Upper lobe of left lung (tissue), 4 donors: ENCODE results near the gene CRLF2.

Experiments used
- POLR2A ChIP-seq, 4 donors: fragments of 450-650 bp; IDR thresholded peaks; one replicate each; pipeline ENCODE4 v1.5.1; 2016 to 2017; ENCODE audit warnings: antibody characterized with exemption in 4 of 4, mild to moderate bottlenecking in 2 of 4
- POLR2AphosphoS5 ChIP-seq, 2 donors: sonication (generic); formaldehyde crosslinking; IDR thresholded peaks; one replicate each; pipeline ENCODE4 v1.5.1; 2017; ENCODE audit warnings: antibody characterized with exemption in 2 of 2

GRCh38 chrX:1226249-1226648 lies 13.8 kb upstream of the CRLF2 start:
- TF ChIP-seq POLR2A (IDR thresholded peaks at IDR 0.05) (no peak), POLR2AphosphoS5 (IDR thresholded peaks at IDR 0.05) (no peak)
